CD14-positive monocyte (primary cell): ENCODE data around the gene CATSPERE. TPM values are rescaled to one million over a fixed set of nuclear protein-coding genes. Genes with fewer than 3 reads are reported as not detected.
"Not testable (repeated sequence)": the region's sequence is repeated elsewhere in the genome, so short reads cannot be mapped to it uniquely, and the experiment has no call there.

Experiments used
- DNase-seq, 3 donors: peaks; one replicate each; pipeline ENCODE4 v3.0.0-alpha.2; 2011 to 2022
- H2AFZ ChIP-seq: 2 replicates; pipeline ENCODE4 v1.6.0; 2012; ENCODE audit warnings: mild to moderate bottlenecking, low read depth, low read length, inconsistent platforms; ENCODE audit not compliant: insufficient read depth, poor library complexity, severe bottlenecking
- H3K27ac ChIP-seq, 2 donors: 1 replicate in 1 of 2; 2 replicates in 1 of 2; pipeline ENCODE4 v1.5.1; 2012 to 2013; ENCODE audit warnings: low read length in 2 of 2, control low read depth in 1 of 2, inconsistent platforms in 1 of 2, low read depth in 1 of 2, mild to moderate bottlenecking in 1 of 2
- H3K27me3 ChIP-seq, 2 donors: one replicate each; pipeline versions ENCODE4 v1.6.0 to v1.6.1; 2011 to 2013; ENCODE audit warnings: low read length in 2 of 2; ENCODE audit not compliant: control insufficient read depth in 2 of 2, insufficient read depth in 2 of 2
- H3K36me3 ChIP-seq, 2 donors: replicated peaks in 1 of 2; 1 replicate in 1 of 2; 2 replicates in 1 of 2; pipeline versions ENCODE4 v1.5.1 to v1.6.1; 2012 to 2013; ENCODE audit warnings: low read length in 2 of 2, control low read depth in 1 of 2, inconsistent platforms in 1 of 2, mild to moderate bottlenecking in 1 of 2; ENCODE audit not compliant: insufficient read depth in 2 of 2, control insufficient read depth in 1 of 2
- H3K4me1 ChIP-seq, 2 donors: 1 replicate in 1 of 2; 2 replicates in 1 of 2; pipeline versions ENCODE4 v1.5.1 to v1.6.1; 2012 to 2013; ENCODE audit warnings: low read length in 2 of 2, control low read depth in 1 of 2, inconsistent platforms in 1 of 2, mild to moderate bottlenecking in 1 of 2, moderate library complexity in 1 of 2; ENCODE audit not compliant: insufficient read depth in 2 of 2, control insufficient read depth in 1 of 2
- H3K4me2 ChIP-seq: replicated peaks from 2 replicates; pipeline ENCODE3; 2012; ENCODE audit warnings: low read length, moderate library complexity, mild to moderate bottlenecking; ENCODE audit not compliant: poor library complexity, severe bottlenecking; ENCODE audit errors: extremely low read depth
- H3K4me3 ChIP-seq, 3 experiments: fragments of 200-600 bp in 1 of 3; sonication (generic) in 1 of 3; replicated peaks in 1 of 3; 1 replicate in 2 of 3; 2 replicates in 1 of 3; pipeline ENCODE4 v1.5.1; 2011 to 2013; ENCODE audit warnings: low read length in 3 of 3, mild to moderate bottlenecking in 3 of 3, control low read depth in 2 of 3, low read depth in 2 of 3, inconsistent platforms in 1 of 3, moderate library complexity in 1 of 3
- H3K79me2 ChIP-seq: 2 replicates; pipeline ENCODE4 v1.6.0; 2012; ENCODE audit warnings: mild to moderate bottlenecking, control low read depth, inconsistent platforms, low read length, moderate library complexity; ENCODE audit not compliant: insufficient read depth
- H3K9ac ChIP-seq: 2 replicates; pipeline ENCODE4 v1.6.0; 2017; ENCODE audit warnings: low read length, mild to moderate bottlenecking; ENCODE audit not compliant: insufficient read depth, poor library complexity, severe bottlenecking
- H3K9me3 ChIP-seq, 2 donors: replicated peaks in 1 of 2; 1 replicate in 1 of 2; 2 replicates in 1 of 2; pipeline versions ENCODE4 v1.5.1 to v1.6.1; 2012 to 2013; ENCODE audit warnings: low read length in 2 of 2, control low read depth in 1 of 2; ENCODE audit not compliant: control insufficient read depth in 1 of 2, insufficient read depth in 1 of 2
- H4K20me1 ChIP-seq: 2 replicates; pipeline ENCODE4 v1.6.0; 2012; ENCODE audit warnings: mild to moderate bottlenecking, low read length, control low read depth, moderate library complexity; ENCODE audit not compliant: insufficient read depth
- H3K27ac Mint-ChIP-seq, 7 donors: one replicate each; pipeline ENCODE4 v1.8.0; 2020; ENCODE audit warnings: mild to moderate bottlenecking in 7 of 7, mixed read lengths in 7 of 7, moderate library complexity in 6 of 7, inconsistent platforms in 2 of 7
- H3K27me3 Mint-ChIP-seq, 3 donors: one replicate each; pipeline ENCODE4 v1.8.0; 2021 to 2022; ENCODE audit warnings: low read depth in 3 of 3, mild to moderate bottlenecking in 3 of 3, mixed read lengths in 3 of 3, moderate library complexity in 3 of 3, inconsistent platforms in 1 of 3
- H3K36me3 Mint-ChIP-seq, 2 donors: one replicate each; pipeline ENCODE4 v1.8.0; 2020; ENCODE audit warnings: mixed read lengths in 2 of 2, inconsistent platforms in 1 of 2, mild to moderate bottlenecking in 1 of 2
- H3K4me1 Mint-ChIP-seq: one replicate; pipeline ENCODE4 v1.8.0; 2020; ENCODE audit warnings: mild to moderate bottlenecking, mixed read lengths
- H3K4me3 Mint-ChIP-seq, 2 donors: one replicate each; pipeline ENCODE4 v1.8.0; 2020; ENCODE audit warnings: mild to moderate bottlenecking in 2 of 2, mixed read lengths in 2 of 2, moderate library complexity in 1 of 2
- H3K9me3 Mint-ChIP-seq, 7 donors: one replicate each; pipeline ENCODE4 v1.8.0; 2020 to 2022; ENCODE audit warnings: mixed read lengths in 7 of 7, mild to moderate bottlenecking in 6 of 7, moderate library complexity in 6 of 7, inconsistent platforms in 2 of 7
- CTCF ChIP-seq: fragments of 200-600 bp; IDR thresholded peaks from one replicate; pipeline ENCODE4 v1.8.0; 2022; ENCODE audit warnings: antibody characterized with exemption, mild to moderate bottlenecking
- WGBS: methylation state at CpG from one replicate; pipeline ENCODE4 v1.1.5; 2013; ENCODE audit warnings: missing lambda C conversion rate; ENCODE audit not compliant: insufficient coverage; 5-methylcytosine and 5-hydroxymethylcytosine counted together
- intact Hi-C, 2 donors: fragments of 100-400 bp; cut with micrococcal nuclease; formaldehyde crosslinking; loops; one replicate each; pipeline versions ENCODE4 v1.15.0 to v1.15.1; 2023
- polyA plus RNA-seq, 3 donors: library from polyadenylated mRNA; depleted of rRNA in 1 of 3; unstranded in 2 of 3; stranded (reverse) in 1 of 3; fragments of 300-500 nt in 2 of 3; fragments of >200 nt in 1 of 3; fragmentation: Illumina TruSeq in 2 of 3; gene quantifications; 1 replicate in 2 of 3; 2 replicates in 1 of 3; pipeline ENCODE4 v1.2.3, GENCODE V29; 2012 to 2021

CATSPERE gene
- polyA plus RNA-seq, 3 donors, result 0.63 TPM; not detected in 2

GRCh38 chr1:244665771-244666217 is 204.7 kb downstream of the CATSPERE start:
- Mint-ChIP-seq H3K27ac (no peak overlapping the region), H3K36me3 (peaks cover 11 to 22% of the 10 kb centered on the region in 2 donors), H3K27me3 (peaks cover 0 to 2% (median 0%) of the 10 kb centered on the region in 3 donors), H3K4me1 (no peaks in the 10 kb centered on the region), H3K9me3 (peaks cover 2 to 8% (median 5%) of the 10 kb centered on the region in 7 donors), H3K4me3 (no peak overlapping the region)
- Histone ChIP-seq H3K79me2 (peaks cover 85% of the 10 kb centered on the region), H3K36me3 (peaks cover 7 to 16% of the 10 kb centered on the region in 2 donors), H3K27ac (peak overlapping the region in 1 of 2 donors; percentile 15), H3K4me1 (peaks cover 0 to 9% of the 10 kb centered on the region in 2 donors), H3K9me3 (peaks cover 0 to 3% of the 10 kb centered on the region in 2 donors), H3K27me3 (no peaks in the 10 kb centered on the region), H3K9ac (no peak overlapping the region), H3K4me3 (no peak overlapping the region), H3K4me2 (no peak overlapping the region), H4K20me1 (peaks cover 37% of the 10 kb centered on the region), H2AFZ (no peak overlapping the region)
- intact Hi-C loops, result no loop called here
- peak; percentile 8 to 22 (median 14) for DNase-seq
- TF ChIP-seq CTCF, result no peak
- 2% methylated on average over 4 of the region's 4 CpGs for WGBS

GRCh38 chr1:244666672-244667418 is 205.8 kb downstream of the CATSPERE start:
- H3K4me2 ChIP-seq, H3K4me3 ChIP-seq, H3K9ac ChIP-seq, H3K9me3 ChIP-seq, H3K4me1 ChIP-seq, H3K9me3 Mint-ChIP-seq, H3K27me3 Mint-ChIP-seq, H3K4me1 Mint-ChIP-seq, H2AFZ ChIP-seq, H3K4me3 Mint-ChIP-seq, H3K27me3 ChIP-seq, intact Hi-C loops: not testable (repeated sequence)
- H3K27ac Mint-ChIP-seq, result peak overlapping the region in 1 of 7 donors; percentile 82
- Histone ChIP-seq H3K27ac (peak overlapping the region in 1 of 2 donors; percentile 15), H4K20me1 (peaks cover 47% of the 10 kb centered on the region), H3K36me3 (peaks cover 7 to 22% of the 10 kb centered on the region in 2 donors), H3K79me2 (peaks cover 90% of the 10 kb centered on the region)
- no CpG with 5 or more reads among the region's 6 CpGs for WGBS
- H3K36me3 Mint-ChIP-seq, result peaks cover 13 to 22% of the 10 kb centered on the region in 2 donors
- DNase-seq, result peak; percentile 16 to 56 (median 23)
